HG02759 (cell line): Measurements from ENCODE around the gene RAB9A.
A peak's percentile ranks its signal among the peaks of the same experiment; 100 is the strongest.
"Not testable (repeated sequence)": the region's sequence is repeated elsewhere in the genome, so short reads cannot be mapped to it uniquely, and the experiment has no call there.

Source experiments
- ATAC-seq: cut with Tn5 transposase; IDR thresholded peaks from one replicate; pipeline ENCODE4 v1.9.1; 2021; ENCODE audit warnings: mild to moderate bottlenecking, moderate library complexity; ENCODE audit not compliant: unreplicated experiment

RAB9A gene

GRCh38 chrX:13699183-13699826 is 10.4 kb downstream of the RAB9A start:
- ATAC-seq = peak; percentile 65

GRCh38 chrX:13700380-13700779 is 11.5 kb downstream of the RAB9A start:
- no peak for ATAC-seq

- no peak for ATAC-seq
Observed at GRCh38 chrX:13702111-13702789, 13.3 kb downstream of the RAB9A start.

- no peak for ATAC-seq
Observed at GRCh38 chrX:13703135-13703534, 14.2 kb downstream of the RAB9A start.

- ATAC-seq = no peak
Observed at GRCh38 chrX:13703589-13703988, 14.7 kb downstream of the RAB9A start.

GRCh38 chrX:13711141-13711540 is 22.2 kb downstream of the RAB9A start:
- ATAC-seq = no peak

- no peak for ATAC-seq
Observed at GRCh38 chrX:13716455-13716854, 27.5 kb downstream of the RAB9A start.

- no peak for ATAC-seq
Observed at GRCh38 chrX:13716905-13717304, 28.0 kb downstream of the RAB9A start.

GRCh38 chrX:13717700-13718472 is 29.0 kb downstream of the RAB9A start:
- ATAC-seq = no peak

- no peak for ATAC-seq
Observed at GRCh38 chrX:13719192-13719856, 30.4 kb downstream of the RAB9A start.

GRCh38 chrX:13721371-13721770 is 32.4 kb downstream of the RAB9A start:
- ATAC-seq = no peak

GRCh38 chrX:13721819-13722519 is 33.0 kb downstream of the RAB9A start:
- no peak for ATAC-seq

GRCh38 chrX:13724878-13725277 is 36.0 kb downstream of the RAB9A start:
- not testable (repeated sequence) for ATAC-seq

- not testable (repeated sequence) for ATAC-seq
Observed at GRCh38 chrX:13726583-13726982, 37.7 kb downstream of the RAB9A start.

- not testable (repeated sequence) for ATAC-seq
Observed at GRCh38 chrX:13730523-13730922, 41.6 kb downstream of the RAB9A start.

- no peak for ATAC-seq
Observed at GRCh38 chrX:13732246-13733067, 43.5 kb downstream of the RAB9A start.

- ATAC-seq = no peak
Observed at GRCh38 chrX:13733506-13733905, 44.6 kb downstream of the RAB9A start.

- ATAC-seq = peak; percentile 89
Observed at GRCh38 chrX:13734278-13735172, 45.6 kb downstream of the RAB9A start, which contains the start of the genes OFD1 and TRAPPC2. OFD1 (plus strand) TSS chrX:13734748; CDS start chrX:13735072, 324 bp downstream. TRAPPC2 (minus strand) TSS chrX:13734620; CDS start chrX:13719963, 14,657 bp downstream.

GRCh38 chrX:13741695-13742094 is 52.8 kb downstream of the RAB9A start:
- ATAC-seq = no peak
